Ishikawa (cell line): ENCODE measurements around the gene AP4S1.

Experiments
- CREB1 ChIP-seq: IDR thresholded peaks from 2 replicates; pipeline ENCODE4 v1.6.1; 2012; ENCODE audit warnings: low read depth
- EP300 ChIP-seq: IDR thresholded peaks from 2 replicates; pipeline ENCODE4 v1.6.1; 2012; ENCODE audit warnings: borderline replicate concordance
- MAX ChIP-seq: IDR thresholded peaks from 2 replicates; pipeline ENCODE4 v1.6.1; 2012
- RAD21 ChIP-seq: IDR thresholded peaks from 2 replicates; pipeline ENCODE4 v1.6.1; 2012; ENCODE audit warnings: low read depth
- REST ChIP-seq: IDR thresholded peaks from 2 replicates; pipeline ENCODE4 v1.6.1; 2012; ENCODE audit warnings: low read depth, mild to moderate bottlenecking
- ZBTB7A ChIP-seq: IDR thresholded peaks from 2 replicates; pipeline ENCODE4 v1.6.1; 2012; ENCODE audit warnings: low read depth

DNA sequence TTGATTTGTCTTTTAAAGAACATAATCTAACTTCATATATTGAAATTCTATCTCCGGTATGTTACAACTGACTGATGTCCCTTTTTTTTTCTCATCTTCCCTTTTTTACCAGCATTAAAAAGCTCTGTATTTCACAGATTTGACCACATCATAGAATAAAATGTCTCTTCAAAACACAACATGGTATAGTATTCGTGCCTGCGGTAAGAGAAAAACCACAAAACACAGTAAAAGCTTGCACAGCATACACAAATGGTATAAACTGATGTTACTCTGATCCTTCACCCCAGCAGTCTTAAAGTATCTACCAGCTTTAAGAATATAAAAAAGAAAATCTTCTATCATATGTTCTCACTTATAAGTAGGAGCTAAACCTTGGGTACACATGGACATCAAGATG is 98.7 kb downstream of the AP4S1 start:
- TF ChIP-seq MAX = no peak
- TF ChIP-seq RAD21 = no peak
- TF ChIP-seq ZBTB7A = no peak
- TF ChIP-seq REST = no peak
- no peak for TF ChIP-seq EP300
- no peak for TF ChIP-seq CREB1
